ENCODE measurements around the gene RIPPLY1.
A peak's percentile ranks its signal among the peaks of the same experiment; 100 is the strongest.

DNA sequence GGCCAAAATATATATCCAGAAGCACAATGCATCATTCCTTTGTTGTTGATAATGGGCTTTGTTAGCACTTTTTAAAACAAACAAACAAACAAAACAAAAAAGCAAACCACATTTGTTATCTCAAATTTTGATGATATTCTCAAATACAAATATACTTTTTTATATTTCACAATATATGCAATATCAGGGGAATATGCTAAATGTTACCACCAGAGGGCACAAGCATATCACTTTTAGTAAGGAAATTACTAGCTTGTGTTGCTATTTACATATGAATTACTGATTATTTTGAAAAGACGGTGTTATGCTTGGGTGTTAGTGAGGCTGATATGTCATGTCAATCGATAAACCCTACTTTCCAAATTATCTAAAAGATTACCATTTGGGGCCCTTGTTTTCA, 29.1 kb downstream of the RIPPLY1 start:
- peak; percentile 77 for TF ChIP-seq CTCF (conservative IDR thresholded peaks at IDR 0.05; ENCODE audit: low read depth, low read length)
- no peak for TF ChIP-seq EZH2 (IDR thresholded peaks at IDR 0.05; ENCODE audit: borderline replicate concordance, low read depth, low read length, poor library complexity, severe bottlenecking)

Measured in A673 (cell line).